Subcutaneous adipose tissue (tissue), 4 donors: ENCODE data around the gene EYS. TPM values are rescaled to one million over a fixed set of nuclear protein-coding genes. Genes with fewer than 3 reads are reported as not detected.

Experiments
- CTCF ChIP-seq: fragments of 450-650 bp; IDR thresholded peaks from one replicate; pipeline ENCODE4 v1.5.1; 2016; ENCODE audit warnings: low read depth, mild to moderate bottlenecking, control low read depth, antibody characterized with exemption, moderate library complexity
- total RNA-seq, 4 donors: library from RNA; depleted of rRNA; stranded (reverse); fragments of >200 nt; gene quantifications; one replicate each; pipeline ENCODE4 v1.1.0, GENCODE V29; 2016

Gene EYS
- total RNA-seq, 4 donors from 2014 or later, result 0.17 to 3.8 (median 0.82) TPM

GRCh38 chr6:64143101-64143500 is 1563.9 kb downstream of the EYS start:
- TF ChIP-seq CTCF, result no peak

GRCh38 chr6:64141680-64142079 is 1565.3 kb downstream of the EYS start:
- no peak for TF ChIP-seq CTCF

GRCh38 chr6:64128301-64129024 is 1578.6 kb downstream of the EYS start:
- TF ChIP-seq CTCF, result no peak

GRCh38 chr6:64123761-64124633 is 1583.0 kb downstream of the EYS start:
- no peak for TF ChIP-seq CTCF

- TF ChIP-seq CTCF, result no peak
Observed at GRCh38 chr6:64122712-64123375, 1584.2 kb downstream of the EYS start.

- TF ChIP-seq CTCF, result no peak
Observed at GRCh38 chr6:64121011-64121565, 1585.9 kb downstream of the EYS start.
